K562 (cell line): ENCODE data around the gene ZNF124. TPM values are rescaled to one million over a fixed set of nuclear protein-coding genes. Genes with fewer than 3 reads are reported as not detected.

ENCODE experiments used
- CBFA2T2 ChIP-seq: fragments of 450-650 bp; conservative IDR thresholded peaks from 2 replicates; pipeline ENCODE4 v1.6.1; 2017; ENCODE audit warnings: mild to moderate bottlenecking
- CBFA2T3 ChIP-seq: fragments of 450-650 bp; IDR thresholded peaks from 2 replicates; pipeline ENCODE4 v1.6.1; 2017
- DPF2 ChIP-seq: fragments of 450-650 bp; IDR thresholded peaks from 2 replicates; pipeline ENCODE4 v1.6.1; 2016
- ERF ChIP-seq: fragments of 450-650 bp; formaldehyde crosslinking; IDR thresholded peaks from 2 replicates; pipeline ENCODE4 v1.4.0; 2020; ENCODE audit warnings: mild to moderate bottlenecking, mixed read lengths
- ESRRA ChIP-seq: fragments of 450-650 bp; IDR thresholded peaks from 2 replicates; pipeline ENCODE4 v1.6.1; 2014; ENCODE audit warnings: low read depth, mild to moderate bottlenecking, moderate library complexity, borderline replicate concordance
- FOSL1 ChIP-seq: fragments of 200-800 bp; sonication (Bioruptor generic); conservative IDR thresholded peaks from 2 replicates; pipeline ENCODE4 v1.6.1; 2016; ENCODE audit warnings: missing genetic modification characterization, missing compliant biosample characterization
- HDAC1 ChIP-seq, 2 experiments: fragments of 450-650 bp; IDR thresholded peaks; 2 replicates each; pipeline ENCODE4 v1.6.1; 2016 to 2017; ENCODE audit warnings: inconsistent platforms in 1 of 2, mild to moderate bottlenecking in 1 of 2, moderate library complexity in 1 of 2
- L3MBTL2 ChIP-seq: fragments of 450-650 bp; IDR thresholded peaks from 2 replicates; pipeline ENCODE4 v1.6.1; 2016; ENCODE audit warnings: mild to moderate bottlenecking, moderate library complexity
- NCOA1 ChIP-seq: fragments of 450-650 bp; IDR thresholded peaks from 2 replicates; pipeline ENCODE4 v1.6.1; 2016; ENCODE audit warnings: low read depth
- RCOR1 ChIP-seq, 2 experiments: IDR thresholded peaks; 2 replicates each; pipeline ENCODE4 v1.6.1; 2012; ENCODE audit warnings: low read depth in 2 of 2, low read length in 2 of 2, borderline replicate concordance in 1 of 2, improper control_type of control experiment in 1 of 2
- TCF3 ChIP-seq: sonication (generic); formaldehyde crosslinking; IDR thresholded peaks from 2 replicates; pipeline ENCODE4 v1.4.0; 2020; ENCODE audit warnings: mild to moderate bottlenecking, missing genetic modification reagents
- TEAD1 ChIP-seq, 2 experiments: fragments of 450-650 bp in 1 of 2; sonication (generic) in 1 of 2; formaldehyde crosslinking; IDR thresholded peaks; 2 replicates each; pipeline versions ENCODE4 v1.4.0 to v1.8.0; 2020 to 2022; ENCODE audit warnings: mild to moderate bottlenecking in 2 of 2, missing genetic modification reagents in 1 of 2
- TEAD4 ChIP-seq, 2 experiments: sonication (generic) in 1 of 2; formaldehyde crosslinking in 1 of 2; IDR thresholded peaks; 2 replicates each; pipeline versions ENCODE4 v1.6.1 to v1.8.0; 2012 to 2022; ENCODE audit warnings: borderline replicate concordance in 1 of 2, inconsistent platforms in 1 of 2, low read length in 1 of 2, mild to moderate bottlenecking in 1 of 2, missing genetic modification reagents in 1 of 2
- ZBTB40 ChIP-seq, 2 experiments: fragments of 450-650 bp in 1 of 2; sonication (generic) in 1 of 2; formaldehyde crosslinking in 1 of 2; IDR thresholded peaks; 2 replicates each; pipeline versions ENCODE4 v1.7.1 to v1.9.0; 2016 to 2022; ENCODE audit warnings: inconsistent platforms in 1 of 2, mild to moderate bottlenecking in 1 of 2, missing genetic modification reagents in 1 of 2
- polyA plus RNA-seq, 8 experiments: library from polyadenylated mRNA; depleted of rRNA in 4 of 8; stranded (reverse) in 5 of 8; unstranded in 3 of 8; fragments of >200 nt; fragmentation: Nextera tagmentation in 2 of 8; fragmentation: Illumina TruSeq in 1 of 8; extraction: Ambion mirVana in 2 of 8; extraction: Trizol in 1 of 8; gene quantifications; 2 replicates each; pipeline versions ENCODE4 v1.2.1 to v1.2.3, GENCODE V29; 2011 to 2014; ENCODE audit warnings: inconsistent platforms in 1 of 8, missing spikeins in 1 of 8
- total RNA-seq, 7 experiments: library from RNA; depleted of rRNA in 6 of 7; stranded (reverse); fragments of >200 nt in 6 of 7; fragmentation: Illumina TruSeq in 2 of 7; extraction: Trizol in 2 of 7; gene quantifications; 2 replicates each; pipeline versions ENCODE4 v1.2.1 to v1.2.3, GENCODE V29; 2011 to 2021; ENCODE audit warnings: low replicate concordance in 1 of 7
- TF ChIP-seq, protein P1 (sequence below), 2 experiments: IDR thresholded peaks in 1 of 2; conservative IDR thresholded peaks in 1 of 2; 2 replicates each; pipeline ENCODE4 v1.6.1; 2016; ENCODE audit warnings: low read depth in 2 of 2, mild to moderate bottlenecking in 1 of 2, missing compliant biosample characterization in 1 of 2, missing genetic modification characterization in 1 of 2, moderate library complexity in 1 of 2

The ZNF124 gene
- total and polyA plus RNA-seq, 9 of the 15 experiments (the other 6 are each of a cell fraction or from before 2014, with no cell fraction given), result 7.6 to 71.5 (median 20.2) TPM

DNA sequence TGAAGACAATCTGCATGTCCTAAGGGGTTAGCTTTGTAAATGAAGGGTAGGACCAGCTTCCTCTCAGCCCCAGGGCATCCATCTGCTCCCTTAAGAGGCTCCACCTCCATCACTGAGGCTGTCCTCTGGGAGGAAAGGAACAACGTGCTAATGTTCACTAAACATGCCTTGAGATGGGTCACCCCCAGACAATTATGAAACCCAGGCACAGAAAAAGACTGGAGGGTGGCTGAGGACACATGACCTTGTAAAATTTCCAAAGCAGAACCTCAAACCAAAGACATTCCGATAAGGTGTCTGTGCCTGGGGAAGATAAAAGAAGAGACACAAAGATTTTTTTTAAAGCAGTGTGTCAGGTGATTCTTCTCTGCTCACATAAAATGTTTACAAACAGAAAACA, 37.6 kb upstream of the ZNF124 start (continued):
- TF ChIP-seq L3MBTL2 (0 out of 2 replicates have a peak, but pooled peaks have one; percentile 10), TCF3 (peak; percentile 43), TEAD1 (CRISPR knock-in tag; IDR thresholded peaks at IDR 0.05) (peak in 1 of 2 experiments; percentile 43; a peak in 1 of 4 replicates), DPF2 (peak; percentile 10; the same call in 1 of the 2 replicates), TEAD4 (IDR thresholded peaks at IDR 0.05; ENCODE audit: low read length) (peak; percentile 27; the same call in 1 of the 2 replicates), TEAD4 (CRISPR knock-in tag; IDR thresholded peaks at IDR 0.05; ENCODE audit: borderline replicate concordance) (no peak), NCOA1 (0 out of 2 replicates have a peak, but pooled peaks have one; percentile 48), ESRRA (peak; percentile 86), CBFA2T2 (0 out of 2 replicates have a peak, but pooled peaks have one; percentile 17), ERF (no peak), ZBTB40 (IDR thresholded peaks at IDR 0.05) (peak; percentile 54), ZBTB40 (CRISPR knock-in tag; IDR thresholded peaks at IDR 0.05) (no peak), FOSL1 (no peak), HDAC1 (IDR thresholded peaks at IDR 0.05) (peak in 1 of 2 experiments; percentile 36; a peak in 1 of 4 replicates), CBFA2T3 (peak; percentile 63), RCOR1 (IDR thresholded peaks at IDR 0.05; ENCODE audit: borderline replicate concordance in 1 of 2, low read depth in 2 of 2, low read length in 2 of 2) (peak; percentile 33 to 79; a peak in 3 of 4 replicates)
- TF ChIP-seq, protein P1, sequence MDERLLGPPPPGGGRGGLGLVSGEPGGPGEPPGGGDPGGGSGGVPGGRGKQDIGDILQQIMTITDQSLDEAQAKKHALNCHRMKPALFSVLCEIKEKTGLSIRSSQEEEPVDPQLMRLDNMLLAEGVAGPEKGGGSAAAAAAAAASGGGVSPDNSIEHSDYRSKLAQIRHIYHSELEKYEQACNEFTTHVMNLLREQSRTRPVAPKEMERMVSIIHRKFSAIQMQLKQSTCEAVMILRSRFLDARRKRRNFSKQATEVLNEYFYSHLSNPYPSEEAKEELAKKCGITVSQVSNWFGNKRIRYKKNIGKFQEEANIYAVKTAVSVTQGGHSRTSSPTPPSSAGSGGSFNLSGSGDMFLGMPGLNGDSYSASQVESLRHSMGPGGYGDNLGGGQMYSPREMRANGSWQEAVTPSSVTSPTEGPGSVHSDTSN (CRISPR knock-in tag; IDR thresholded peaks at IDR 0.05; ENCODE audit: low read depth), result no peak
- TF ChIP-seq, protein P1 (tag; conservative IDR thresholded peaks at IDR 0.05; ENCODE audit: low read depth), result no peak
